Upper lobe of left lung (tissue), 6 donors: Measurements from ENCODE around the gene RNASE3. TPM values are rescaled to one million over a fixed set of nuclear protein-coding genes. Genes with fewer than 3 reads are reported as not detected.
A peak's percentile ranks its signal among the peaks of the same experiment; 100 is the strongest.
"Not testable (repeated sequence)": the region's sequence is repeated elsewhere in the genome, so short reads cannot be mapped to it uniquely, and the experiment has no call there.

Source experiments
- ATAC-seq, 2 donors: fragments of 200-7000 bp; cut with Tn5 transposase; one replicate each; pipeline ENCODE4 v1.9.1; 2022; ENCODE audit warnings: mild to moderate bottlenecking in 2 of 2, moderate library complexity in 2 of 2; ENCODE audit not compliant: low FRiP score in 2 of 2
- DNase-seq, 2 donors: peaks; one replicate each; pipeline ENCODE4 v3.0.0-alpha.2; 2019 to 2020
- H3K27ac ChIP-seq, 4 donors: fragments of 200-600 bp; sonication (generic); one replicate each; pipeline ENCODE4 v1.5.1; 2016 to 2019
- H3K27me3 ChIP-seq, 4 donors: fragments of 200-600 bp; sonication (generic); one replicate each; pipeline ENCODE4 v1.5.1; 2017 to 2019
- H3K36me3 ChIP-seq, 4 donors: fragments of 200-600 bp; sonication (generic); one replicate each; pipeline ENCODE4 v1.5.1; 2016 to 2019
- H3K4me1 ChIP-seq, 4 donors: fragments of 200-600 bp; sonication (generic); one replicate each; pipeline ENCODE4 v1.5.1; 2018 to 2019
- H3K4me3 ChIP-seq, 4 donors: fragments of 200-600 bp; sonication (generic); one replicate each; pipeline ENCODE4 v1.5.1; 2017 to 2019; ENCODE audit warnings: mild to moderate bottlenecking in 2 of 4, moderate library complexity in 1 of 4
- H3K9me3 ChIP-seq, 4 donors: fragments of 200-600 bp; sonication (generic); one replicate each; pipeline ENCODE4 v1.5.1; 2018 to 2019
- EP300 ChIP-seq, 4 donors: sonication (generic); formaldehyde crosslinking; IDR thresholded peaks; one replicate each; pipeline ENCODE4 v1.5.1; 2017; ENCODE audit warnings: antibody characterized with exemption in 4 of 4, control low read depth in 2 of 4
- POLR2A ChIP-seq, 4 donors: fragments of 450-650 bp; IDR thresholded peaks; one replicate each; pipeline ENCODE4 v1.5.1; 2016 to 2017; ENCODE audit warnings: antibody characterized with exemption in 4 of 4, mild to moderate bottlenecking in 2 of 4
- POLR2AphosphoS5 ChIP-seq, 2 donors: sonication (generic); formaldehyde crosslinking; IDR thresholded peaks; one replicate each; pipeline ENCODE4 v1.5.1; 2017; ENCODE audit warnings: antibody characterized with exemption in 2 of 2
- WGBS, 2 donors: methylation state at CpG; one replicate each; pipeline ENCODE4 v1.1.5; 2017 to 2018; 5-methylcytosine and 5-hydroxymethylcytosine counted together
- total RNA-seq, 6 donors: library from RNA; depleted of rRNA in 4 of 6; stranded (reverse); fragments of >200 nt in 4 of 6; gene quantifications; one replicate each; pipeline versions ENCODE4 v1.1.0 to v1.2.1, GENCODE V29; 2016 to 2021
- TF ChIP-seq, protein P1 (sequence below), 6 experiments: fragments of 450-650 bp in 4 of 6; fragments of 200-600 bp in 2 of 6; sonication (generic) in 2 of 6; IDR thresholded peaks; one replicate each; pipeline ENCODE4 v1.5.1; 2016 to 2019; ENCODE audit warnings: antibody characterized with exemption in 6 of 6
- donor health status: DM: no; HTN: no; CAD: no; lungs with moderate emphysema.
- donor health status: DM: no; HTN: yes; CAD: no; lungs with severe emphysema.

Gene RNASE3
- total RNA-seq, 6 donors from 2014 or later, result 0.43 to 0.76 (median 0.51) TPM; not detected in 3

DNA sequence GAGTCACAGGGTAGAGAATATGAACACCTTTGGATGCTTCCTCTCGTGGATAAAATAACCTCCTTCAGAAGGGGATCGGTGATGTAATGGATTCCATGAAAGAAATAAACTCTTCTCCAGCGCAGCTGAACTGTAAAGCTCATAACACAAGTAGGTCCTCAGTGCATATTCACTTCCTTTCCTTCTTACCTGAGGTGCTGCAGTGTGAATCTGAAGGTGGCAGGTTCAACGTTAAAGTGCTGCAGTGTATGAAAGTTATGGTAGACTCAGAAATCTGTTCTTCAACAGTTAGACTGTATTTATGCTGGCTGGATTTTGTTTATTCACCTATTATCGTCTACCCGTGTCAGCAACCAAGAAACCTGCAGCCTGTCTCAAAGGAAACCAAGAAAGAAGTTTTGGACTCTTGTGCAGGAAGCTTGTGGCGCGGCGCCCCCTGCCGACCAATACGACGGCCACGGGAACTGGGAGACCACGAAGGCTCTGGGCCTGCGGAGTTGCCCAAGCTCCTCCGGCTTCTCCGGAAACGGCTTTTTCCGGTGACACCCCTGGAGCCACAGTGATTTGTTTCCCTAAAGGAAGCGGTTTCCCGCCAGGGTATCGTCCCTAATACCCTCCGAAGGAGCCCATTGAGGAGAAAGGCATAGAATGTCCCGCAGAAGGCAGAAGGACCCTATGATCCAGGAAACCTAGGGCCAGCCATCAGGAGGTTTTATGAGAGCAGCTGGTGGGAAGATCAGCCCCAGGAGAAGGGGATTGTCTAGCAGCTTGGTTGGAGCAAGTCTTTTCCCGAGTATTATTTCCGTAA is 17.6 kb upstream of the RNASE3 start:
- 17 to 22% methylated on average over 21 to 26 of the region's 26 CpGs for WGBS, 2 donors
- H3K27me3 ChIP-seq, result no peaks in the 10 kb centered on the region
- peaks cover 9 to 13% (median 9%) of the 10 kb centered on the region in 4 donors for H3K4me1 ChIP-seq
- H3K9me3 ChIP-seq, result no peaks in the 10 kb centered on the region
- H3K27ac ChIP-seq, result no peak overlapping the region
- H3K4me3 ChIP-seq, result peak overlapping the region in 2 of 4 donors; percentile 29
- DNase-seq (peak; percentile 90 to 97), ATAC-seq (peak; percentile 85 to 96)
- no peaks in the 10 kb centered on the region for H3K36me3 ChIP-seq
- TF ChIP-seq, protein P1, sequence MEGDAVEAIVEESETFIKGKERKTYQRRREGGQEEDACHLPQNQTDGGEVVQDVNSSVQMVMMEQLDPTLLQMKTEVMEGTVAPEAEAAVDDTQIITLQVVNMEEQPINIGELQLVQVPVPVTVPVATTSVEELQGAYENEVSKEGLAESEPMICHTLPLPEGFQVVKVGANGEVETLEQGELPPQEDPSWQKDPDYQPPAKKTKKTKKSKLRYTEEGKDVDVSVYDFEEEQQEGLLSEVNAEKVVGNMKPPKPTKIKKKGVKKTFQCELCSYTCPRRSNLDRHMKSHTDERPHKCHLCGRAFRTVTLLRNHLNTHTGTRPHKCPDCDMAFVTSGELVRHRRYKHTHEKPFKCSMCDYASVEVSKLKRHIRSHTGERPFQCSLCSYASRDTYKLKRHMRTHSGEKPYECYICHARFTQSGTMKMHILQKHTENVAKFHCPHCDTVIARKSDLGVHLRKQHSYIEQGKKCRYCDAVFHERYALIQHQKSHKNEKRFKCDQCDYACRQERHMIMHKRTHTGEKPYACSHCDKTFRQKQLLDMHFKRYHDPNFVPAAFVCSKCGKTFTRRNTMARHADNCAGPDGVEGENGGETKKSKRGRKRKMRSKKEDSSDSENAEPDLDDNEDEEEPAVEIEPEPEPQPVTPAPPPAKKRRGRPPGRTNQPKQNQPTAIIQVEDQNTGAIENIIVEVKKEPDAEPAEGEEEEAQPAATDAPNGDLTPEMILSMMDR (IDR thresholded peaks at IDR 0.05), result peak; percentile 68 to 86 (median 80)
- no peak for TF ChIP-seq POLR2AphosphoS5 (IDR thresholded peaks at IDR 0.05)

DNA sequence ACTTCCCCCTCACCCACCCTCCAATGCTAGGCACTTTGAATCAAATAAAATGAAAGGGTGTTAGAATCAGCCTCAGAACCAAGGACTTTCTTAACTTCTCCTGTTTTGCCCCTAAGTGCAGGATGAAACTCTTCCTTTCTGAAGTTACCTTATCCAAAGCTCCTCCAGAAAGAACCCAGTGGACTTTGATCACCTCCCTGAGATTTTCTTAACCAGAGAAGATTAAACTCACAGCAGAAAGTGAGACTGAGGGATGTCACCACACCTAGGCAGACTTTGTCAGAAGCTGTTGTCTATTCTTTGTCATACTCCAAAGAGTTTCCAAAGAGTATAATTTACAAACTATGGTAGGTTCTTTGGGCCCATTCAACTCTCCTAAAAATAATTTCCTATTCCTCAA is 14.2 kb upstream of the RNASE3 start:
- H3K4me3 ChIP-seq, result no peak overlapping the region
- no peak for DNase-seq
- no peaks in the 10 kb centered on the region for H3K27me3 ChIP-seq
- no peak for ATAC-seq
- TF ChIP-seq POLR2AphosphoS5 (IDR thresholded peaks at IDR 0.05), result no peak
- TF ChIP-seq, protein P1 (IDR thresholded peaks at IDR 0.05), result no peak
- TF ChIP-seq POLR2A (IDR thresholded peaks at IDR 0.05), result no peak
- no peak for TF ChIP-seq EP300 (IDR thresholded peaks at IDR 0.05)
- no peaks in the 10 kb centered on the region for H3K36me3 ChIP-seq
- no peak overlapping the region for H3K27ac ChIP-seq
- H3K9me3 ChIP-seq, result no peaks in the 10 kb centered on the region
- H3K4me1 ChIP-seq, result peaks cover 9 to 13% (median 9%) of the 10 kb centered on the region in 4 donors

DNA sequence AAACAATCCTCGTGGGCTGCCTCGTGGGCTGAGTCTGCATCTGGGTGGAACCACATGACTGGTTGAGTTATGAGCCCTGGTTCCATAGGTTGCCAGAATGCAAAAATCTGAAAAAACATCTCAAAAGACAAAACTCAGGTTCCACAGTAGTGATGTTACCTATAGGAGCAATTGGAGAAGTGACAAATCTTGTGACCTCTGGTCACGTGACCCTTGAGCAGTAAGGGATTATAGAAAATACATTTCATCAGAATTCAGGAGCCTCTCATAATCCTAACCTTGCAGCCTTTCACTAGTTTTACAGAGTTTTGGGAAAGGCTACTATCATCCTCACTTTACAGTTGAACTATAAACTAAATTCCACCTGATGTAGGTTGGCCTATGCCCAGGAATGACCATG is 12.5 kb upstream of the RNASE3 start:
- WGBS, 2 donors, result 80 to 89% methylated on average over 3 of the region's 3 CpGs
- no peaks in the 10 kb centered on the region for H3K9me3 ChIP-seq
- peaks cover 4 to 5% (median 5%) of the 10 kb centered on the region in 4 donors for H3K4me1 ChIP-seq
- H3K27me3 ChIP-seq, result no peaks in the 10 kb centered on the region
- H3K4me3 ChIP-seq, result no peak overlapping the region
- H3K27ac ChIP-seq, result no peak overlapping the region
- TF ChIP-seq, protein P1 (IDR thresholded peaks at IDR 0.05), result no peak
- TF ChIP-seq POLR2A (IDR thresholded peaks at IDR 0.05) (no peak), EP300 (IDR thresholded peaks at IDR 0.05) (no peak), POLR2AphosphoS5 (IDR thresholded peaks at IDR 0.05) (no peak)
- no peaks in the 10 kb centered on the region for H3K36me3 ChIP-seq
- no peak for DNase-seq
- no peak for ATAC-seq

DNA sequence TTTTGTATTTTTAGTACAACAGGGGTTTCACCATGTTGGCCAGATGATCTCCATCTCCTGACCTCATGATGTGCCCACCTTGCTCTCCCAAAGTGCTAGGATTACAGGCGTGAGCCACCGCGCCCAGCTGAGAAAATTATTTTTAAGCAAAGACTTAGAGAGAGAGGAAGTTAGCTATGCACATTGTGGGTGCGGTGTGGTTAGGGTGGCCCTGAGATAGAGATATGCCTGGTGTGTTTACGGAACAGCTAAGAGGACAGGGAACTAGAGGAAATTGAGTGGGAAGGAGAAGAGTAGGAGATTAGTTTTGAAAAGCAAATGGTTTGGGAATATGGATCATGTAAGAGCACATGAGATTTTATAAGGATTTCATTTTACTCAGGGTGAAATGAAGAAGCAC is 10.0 kb upstream of the RNASE3 start:
- not testable (repeated sequence) for H3K4me1 ChIP-seq, H3K9me3 ChIP-seq, H3K36me3 ChIP-seq, H3K4me3 ChIP-seq, H3K27me3 ChIP-seq, H3K27ac ChIP-seq
- WGBS, 2 donors, result 43 to 48% methylated on average over 5 of the region's 5 CpGs
- ATAC-seq (peak in 1 of 2 donors; percentile 61), DNase-seq (peak in 1 of 2 donors; percentile 27)

DNA sequence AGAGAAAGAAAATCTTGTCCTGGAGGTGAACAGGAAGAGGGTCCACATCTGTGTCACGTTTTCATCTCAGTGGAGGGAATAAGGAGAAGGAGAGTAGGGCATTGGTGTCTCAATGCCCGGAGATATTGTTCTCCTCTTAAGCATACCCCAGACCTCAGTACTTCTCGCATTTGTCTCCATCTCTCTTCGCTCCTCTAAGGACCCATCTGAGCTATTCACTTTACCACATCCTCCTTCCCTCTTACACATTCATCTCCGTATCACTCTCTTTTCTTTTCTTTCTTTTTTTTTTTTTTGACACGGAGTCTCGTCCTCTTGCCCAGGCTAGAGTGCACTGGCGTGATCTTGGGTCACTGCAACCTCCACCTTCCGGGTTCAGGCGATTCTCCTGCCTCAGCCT is 8.4 kb upstream of the RNASE3 start:
- not testable (repeated sequence) for ATAC-seq, H3K27me3 ChIP-seq, H3K9me3 ChIP-seq, H3K4me3 ChIP-seq, H3K27ac ChIP-seq, H3K4me1 ChIP-seq, DNase-seq, H3K36me3 ChIP-seq
- WGBS, 2 donors, result no CpG with 5 or more reads among the region's 10 CpGs

GRCh38 chr14:20888411-20888810 is 2.8 kb upstream of the RNASE3 start:
- WGBS, 2 donors, result 56 to 74% methylated on average over 5 of the region's 5 CpGs

GRCh38 chr14:20895322-20895721 is 4.1 kb downstream of the RNASE3 start:
- H3K27me3 ChIP-seq, H3K4me1 ChIP-seq, H3K27ac ChIP-seq, H3K9me3 ChIP-seq, H3K36me3 ChIP-seq, H3K4me3 ChIP-seq, ATAC-seq, DNase-seq: not testable (repeated sequence)
- 44 to 65% methylated on average over 1 of the region's 1 CpG for WGBS, 2 donors

More at GRCh38 chr14:20888411-20888810, 2.8 kb upstream of the RNASE3 start:
- not testable (repeated sequence) for DNase-seq, H3K27ac ChIP-seq, H3K36me3 ChIP-seq, H3K4me3 ChIP-seq, H3K27me3 ChIP-seq, H3K9me3 ChIP-seq, ATAC-seq, H3K4me1 ChIP-seq
